GM04504 (cell line): ENCODE measurements around the gene PEX16.

Experiments
- DNase-seq: peaks from one replicate; pipeline ENCODE4 v3.0.0-alpha.2; 2012; ENCODE audit warnings: low read depth

PEX16 gene

GRCh38 chr11:45876401-45876800, 41.3 kb downstream of the PEX16 start:
- DNase-seq, result no peak

DNA sequence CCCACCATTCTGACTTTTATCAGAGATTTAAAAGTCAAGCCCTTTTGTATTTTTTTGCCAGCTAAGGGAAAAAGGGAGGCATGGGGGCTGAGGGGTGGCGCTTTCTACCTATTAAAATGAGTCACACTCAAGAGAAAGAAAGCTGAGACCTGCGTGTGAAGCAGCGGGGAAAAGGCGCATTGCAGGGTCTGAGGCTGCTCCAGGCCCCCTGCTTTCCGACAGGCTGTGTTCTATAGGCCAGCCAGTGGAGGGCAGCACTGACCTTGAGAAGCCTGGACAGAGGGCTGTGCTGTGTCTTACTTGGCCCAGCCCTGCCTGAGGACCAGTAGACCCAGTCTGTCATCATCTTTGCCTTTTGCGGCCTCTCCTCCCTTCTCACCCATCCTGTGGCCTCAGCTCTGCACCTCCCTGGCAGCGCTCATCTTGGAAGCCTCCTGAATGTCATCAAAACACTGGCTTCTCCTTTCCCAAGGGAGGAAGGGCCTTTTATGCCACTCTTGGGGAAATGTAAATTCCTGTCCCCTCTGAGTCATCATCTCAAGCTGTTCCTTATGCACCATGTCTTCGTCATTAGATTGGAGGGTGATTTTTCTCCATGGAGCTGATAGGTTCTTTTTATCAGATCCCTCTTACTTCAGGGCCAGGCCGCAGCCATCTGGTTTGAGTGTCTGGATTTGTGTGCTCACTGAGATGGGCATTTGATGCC, 44.9 kb downstream of the PEX16 start:
- DNase-seq, result peak; percentile 97

DNA sequence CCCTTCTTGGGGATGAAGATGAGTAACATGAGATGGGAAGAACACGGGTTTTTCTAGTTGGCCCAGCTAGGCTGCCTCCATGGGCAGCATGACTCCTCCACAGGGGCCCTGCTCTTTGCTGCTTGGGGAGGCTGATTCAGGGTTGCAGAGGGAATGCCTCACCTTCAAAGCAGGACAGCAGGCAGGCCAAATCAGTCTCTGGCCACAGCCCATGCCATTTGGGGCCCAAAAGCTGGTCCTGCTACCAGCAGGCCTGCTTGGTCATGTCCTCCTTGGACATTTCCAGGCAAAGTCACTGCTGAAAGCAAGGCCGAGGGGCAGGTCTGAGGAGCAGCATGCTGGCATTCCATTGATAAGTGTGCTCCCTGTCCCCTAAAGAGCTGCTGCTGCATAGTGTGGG, 46.0 kb downstream of the PEX16 start:
- DNase-seq, result no peak

GRCh38 chr11:45870706-45871105, 47.0 kb downstream of the PEX16 start:
- DNase-seq, result no peak

GRCh38 chr11:45869551-45869950, 48.1 kb downstream of the PEX16 start:
- DNase-seq, result no peak

DNA sequence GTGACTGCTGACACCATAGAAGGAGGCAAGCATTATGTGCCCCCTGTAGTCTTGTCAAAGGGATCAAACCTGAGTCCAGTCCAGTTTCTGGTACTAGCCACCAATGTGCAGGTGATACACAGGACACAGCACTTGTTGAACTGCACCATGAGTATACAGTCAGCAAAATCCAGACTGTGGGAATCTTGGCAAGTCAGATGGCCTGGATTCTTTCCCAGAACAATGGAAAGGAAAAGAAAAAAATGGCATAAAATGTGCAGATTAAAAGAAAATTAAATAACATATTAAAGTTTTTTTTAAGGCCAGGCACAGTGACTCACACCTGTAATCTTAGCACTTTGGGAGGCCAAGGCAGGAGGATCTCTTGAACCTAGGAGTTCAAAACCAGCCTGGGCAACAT, 53.6 kb downstream of the PEX16 start:
- no peak for DNase-seq

DNA sequence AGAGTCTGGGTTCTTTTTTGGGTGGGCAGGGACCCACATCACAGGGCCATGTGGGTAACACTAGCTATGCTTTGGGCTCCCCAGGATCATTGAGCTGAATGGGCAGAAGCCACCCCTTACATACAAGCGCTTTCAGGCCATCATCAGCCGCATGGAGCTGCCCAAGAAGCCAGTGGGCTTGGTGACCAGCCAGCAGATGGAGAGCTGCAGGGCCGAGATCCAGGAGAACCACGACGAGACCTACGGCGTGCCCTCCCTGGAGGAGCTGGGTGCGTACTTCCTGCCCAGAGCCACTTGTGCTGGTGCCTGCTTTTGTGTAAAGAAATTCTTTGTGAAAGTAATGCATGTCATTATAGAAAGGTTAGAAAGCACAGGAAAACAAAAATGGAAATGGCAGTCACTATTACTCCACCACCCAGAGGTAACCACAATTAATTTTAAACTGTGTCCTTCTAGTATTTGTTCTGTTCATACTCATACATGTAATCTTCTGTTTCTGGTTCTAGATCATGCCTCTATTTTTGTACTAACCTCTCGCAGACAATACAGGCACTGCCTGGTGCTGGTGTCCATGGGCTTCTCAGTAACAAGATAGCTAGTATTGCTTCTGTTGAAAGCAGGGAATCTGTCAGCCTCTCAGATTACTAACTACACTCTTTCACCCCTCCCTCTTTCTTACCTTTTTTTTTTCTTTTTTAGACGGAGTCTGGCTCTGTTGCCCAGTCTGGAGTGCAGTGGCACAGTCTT, 56.7 kb downstream of the PEX16 start:
- no peak for DNase-seq

DNA sequence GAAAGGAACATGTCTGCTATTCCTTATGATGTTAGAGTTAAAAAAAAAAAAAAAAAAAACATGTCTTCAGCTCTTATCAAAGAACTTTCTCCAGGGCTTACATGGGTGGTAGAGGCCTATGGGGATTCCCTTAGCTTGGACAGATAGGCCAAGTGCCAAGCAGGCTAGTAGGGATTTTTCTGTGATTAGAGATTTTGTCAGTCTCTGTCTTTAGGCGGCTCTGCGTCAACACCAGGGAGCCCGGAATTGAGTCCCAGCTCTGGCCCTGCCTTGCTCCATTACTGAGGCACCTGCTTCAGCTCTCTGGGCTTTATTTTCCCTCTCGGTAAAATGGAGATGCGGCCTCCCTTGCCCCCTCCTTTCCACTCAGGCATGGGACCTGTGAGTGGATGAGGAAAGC, 57.3 kb downstream of the PEX16 start:
- DNase-seq, result no peak
